Kidney (tissue), 14 donors: ENCODE measurements around the gene TMEM47. TPM values are rescaled to one million over a fixed set of nuclear protein-coding genes. Genes with fewer than 3 reads are reported as not detected.

Experiments used
- DNase-seq, 5 donors: peaks; one replicate each; pipeline ENCODE4 v3.0.0-alpha.2; 2013 to 2020
- FAIRE-seq: peaks from 2 replicates; lab custom pipeline; 2012; peaks lifted over from hg19 to GRCh38; lab: Jason Lieb, UNC
- H3K27ac ChIP-seq, 2 donors: one replicate each; pipeline ENCODE4 v1.7.0; 2013; ENCODE audit warnings: low read depth in 2 of 2, low read length in 2 of 2, inconsistent platforms in 1 of 2
- H3K27me3 ChIP-seq: one replicate; pipeline ENCODE4 v1.7.1; 2013; ENCODE audit warnings: low read length, inconsistent platforms; ENCODE audit not compliant: control insufficient read depth, insufficient read depth
- H3K36me3 ChIP-seq, 3 donors: one replicate each; pipeline versions ENCODE4 v1.7.0 to v1.7.1; 2013; ENCODE audit warnings: low read length in 3 of 3, control low read depth in 1 of 3, inconsistent platforms in 1 of 3; ENCODE audit not compliant: insufficient read depth in 3 of 3, control insufficient read depth in 2 of 3
- H3K4me1 ChIP-seq, 3 donors: one replicate each; pipeline versions ENCODE4 v1.7.0 to v1.7.1; 2013; ENCODE audit warnings: low read length in 3 of 3, inconsistent platforms in 1 of 3, low read depth in 1 of 3; ENCODE audit not compliant: control insufficient read depth in 2 of 3, insufficient read depth in 2 of 3
- H3K4me3 ChIP-seq, 3 donors: one replicate each; pipeline versions ENCODE4 v1.7.0 to v1.8.1; 2013; ENCODE audit warnings: low read length in 3 of 3, control low read depth in 1 of 3, inconsistent platforms in 1 of 3
- H3K9ac ChIP-seq, 3 donors: one replicate each; pipeline versions ENCODE4 v1.7.0 to v1.7.1; 2013; ENCODE audit warnings: low read length in 3 of 3, control low read depth in 1 of 3, inconsistent platforms in 1 of 3
- H3K9me3 ChIP-seq, 3 donors: one replicate each; pipeline versions ENCODE4 v1.7.0 to v1.7.1; 2013; ENCODE audit warnings: low read length in 3 of 3, control low read depth in 1 of 3, inconsistent platforms in 1 of 3; ENCODE audit not compliant: control insufficient read depth in 2 of 3, insufficient read depth in 1 of 3
- CTCF ChIP-seq: IDR thresholded peaks from 3 replicates; pipeline ENCODE4 v1.5.1; 2012; ENCODE audit warnings: mild to moderate bottlenecking, moderate library complexity, borderline replicate concordance; ENCODE audit not compliant: insufficient read depth; ENCODE audit errors: extremely low read depth
- intact Hi-C: fragments of 100-400 bp; cut with DNase I; formaldehyde crosslinking; loops from one replicate; pipeline ENCODE4 v1.11.1; 2022
- polyA plus RNA-seq: library from polyadenylated mRNA; stranded (reverse); fragments of 350-450 nt; fragmentation: Illumina TruSeq; extraction: RNeasy Lipid Tissue Mini Kit (QIAGEN cat#74804); gene quantifications from one replicate; pipeline ENCODE4 v1.2.3, GENCODE V29; 2014; ENCODE audit warnings: low read depth, low replicate concordance; ENCODE audit not compliant: insufficient read depth
- total RNA-seq: library from RNA; stranded (reverse); fragmentation: NEBNext Ultra II Directional; extraction: Animal tissue kit (Norgen Biotek cat#: 25700); gene quantifications from one replicate; pipeline ENCODE4 v1.2.1, GENCODE V29; 2021
- donor health status: control.
- donor health status: control.
- donor health status: control.
- donor health status: control.
- donor health status: control.
- donor health status: DM: yes; HTN: yes; CAD: no.
- donor health status: Normal renal cell carcinoma (clear cell type).

The TMEM47 gene
- total and polyA plus RNA-seq, 2 donors from 2014 or later = 18.1 to 68.9 TPM

GRCh38 chrX:34631479-34632220 lies 25.4 kb downstream of the TMEM47 start:
- Histone ChIP-seq H3K9ac (no peak overlapping the region), H3K4me1 (peaks cover 0 to 8% (median 4%) of the 10 kb centered on the region in 3 donors), H3K9me3 (no peaks in the 10 kb centered on the region), H3K27ac (no peak overlapping the region), H3K4me3 (no peak overlapping the region), H3K27me3 (no peaks in the 10 kb centered on the region), H3K36me3 (no peaks in the 10 kb centered on the region)
- DNase-seq (peak in 1 of 5 donors; percentile 33), FAIRE-seq (no peak)
- intact Hi-C loops = no loop called here
- no peak for TF ChIP-seq CTCF

- intact Hi-C loops = no loop called here
- FAIRE-seq = peak; percentile 62
Measured at GRCh38 chrX:34629572-34629971, 27.5 kb downstream of the TMEM47 start.

GRCh38 chrX:34624416-34624815 lies 32.7 kb downstream of the TMEM47 start:
- TF ChIP-seq CTCF = no peak
- Histone ChIP-seq H3K9ac (no peak overlapping the region), H3K9me3 (no peaks in the 10 kb centered on the region), H3K4me1 (no peaks in the 10 kb centered on the region), H3K36me3 (no peaks in the 10 kb centered on the region), H3K4me3 (no peak overlapping the region), H3K27me3 (no peaks in the 10 kb centered on the region), H3K27ac (no peak overlapping the region)
- no peak for DNase-seq
- FAIRE-seq = no peak
- intact Hi-C loops = no loop called here

More at GRCh38 chrX:34629572-34629971, 27.5 kb downstream of the TMEM47 start:
- H3K27me3 ChIP-seq = no peaks in the 10 kb centered on the region
- no peaks in the 10 kb centered on the region for H3K36me3 ChIP-seq
- no peak for TF ChIP-seq CTCF
- peak in 2 of 5 donors; percentile 34 to 57 for DNase-seq
- H3K4me3 ChIP-seq = no peak overlapping the region
- H3K9ac ChIP-seq = no peak overlapping the region
- H3K9me3 ChIP-seq = no peaks in the 10 kb centered on the region
- no peak overlapping the region for H3K27ac ChIP-seq
- H3K4me1 ChIP-seq = peaks cover 0 to 8% (median 4%) of the 10 kb centered on the region in 3 donors

GRCh38 chrX:34619920-34620319 lies 37.2 kb downstream of the TMEM47 start:
- H3K9me3 ChIP-seq = no peaks in the 10 kb centered on the region
- no peak for DNase-seq
- intact Hi-C loops = no loop called here
- no peak overlapping the region for H3K27ac ChIP-seq
- FAIRE-seq = no peak
- H3K4me1 ChIP-seq = no peaks in the 10 kb centered on the region
- H3K4me3 ChIP-seq = no peak overlapping the region
- no peaks in the 10 kb centered on the region for H3K36me3 ChIP-seq
- H3K27me3 ChIP-seq = no peaks in the 10 kb centered on the region
- no peak overlapping the region for H3K9ac ChIP-seq
- TF ChIP-seq CTCF = no peak
